HT1080 (cell line): ENCODE measurements around the gene ZDHHC19. TPM values are rescaled to one million over a fixed set of nuclear protein-coding genes. Genes with fewer than 3 reads are reported as not detected.
"Not testable (repeated sequence)": the region's sequence is repeated elsewhere in the genome, so short reads cannot be mapped to it uniquely, and the experiment has no call there.

Experiments used
- DNase-seq: peaks from one replicate; pipeline ENCODE4 v3.0.0-alpha.2; 2015; ENCODE audit warnings: low read depth
- polyA plus RNA-seq, 2 experiments: library from polyadenylated mRNA; depleted of rRNA; stranded (reverse); fragments of >200 nt; gene quantifications; 2 replicates each; pipeline ENCODE4 v1.2.3, GENCODE V29; 2015
- total RNA-seq: library from RNA; depleted of rRNA; stranded (reverse); fragments of >200 nt; shearing (Covaris generic); gene quantifications from 2 replicates; pipeline ENCODE4 v1.2.3, GENCODE V29; 2014; rRNA removed

ZDHHC19 gene
- total RNA-seq: not detected in 2 replicates
- not detected in 2 replicates for polyA plus RNA-seq (2015; cell fraction: cytosol; rRNA removed)
- not detected in 2 replicates for polyA plus RNA-seq (2015; cell fraction: nucleus; rRNA removed)

DNA sequence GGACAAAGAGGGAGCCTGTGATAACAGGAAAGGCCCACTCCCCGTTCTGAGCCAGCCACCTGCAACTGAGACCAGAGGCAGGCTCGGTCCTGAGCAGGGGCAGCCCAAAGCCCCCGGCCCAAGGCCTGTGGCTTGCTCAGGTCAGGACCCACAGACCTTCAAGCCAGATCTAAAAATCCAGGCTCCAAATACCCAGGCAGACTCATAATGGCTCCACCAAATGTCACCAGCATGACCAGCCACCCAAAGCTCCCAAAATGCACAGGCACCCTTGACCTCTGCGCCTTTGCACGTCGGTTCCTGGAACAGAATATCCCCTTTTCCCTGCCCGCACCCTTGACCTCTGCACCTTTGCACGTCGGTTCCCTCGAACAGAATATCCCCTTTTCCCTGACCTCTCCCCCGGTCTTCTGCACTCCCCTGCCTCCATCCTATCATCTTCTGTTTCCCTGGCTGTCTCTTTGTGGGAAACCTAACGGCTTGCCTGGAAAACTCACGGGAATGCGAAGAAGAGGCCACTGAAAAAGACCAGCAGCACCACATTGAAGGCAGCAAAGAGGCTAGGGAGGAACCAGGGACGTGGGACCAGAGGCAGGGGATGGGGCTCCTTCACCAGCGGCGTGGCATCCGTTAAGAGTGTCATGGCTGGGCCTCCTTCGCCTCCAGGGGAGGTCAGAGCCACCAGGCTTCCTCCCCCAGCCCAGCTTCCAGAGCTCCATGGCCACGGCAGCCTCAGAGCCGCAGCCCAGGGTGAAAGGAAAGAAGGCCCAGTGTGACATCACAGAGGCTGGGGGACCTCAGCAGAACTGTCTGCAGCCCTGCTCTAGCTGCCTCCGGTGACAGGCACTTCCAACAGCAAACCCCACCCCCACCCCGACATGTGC lies at the start of gene ZDHHC19:
Gene ZDHHC19, minus strand, starts transcription at position 728 of the 884 bp plus-strand sequence. Its CDS starts 85 bp downstream, at position 643.
- no peak for DNase-seq

GRCh38 chr3:196260784-196261183 lies 49.6 kb upstream of the ZDHHC19 start:
- no peak for DNase-seq

GRCh38 chr3:196255776-196256175 lies 44.6 kb upstream of the ZDHHC19 start:
- no peak for DNase-seq

- DNase-seq: no peak
Observed at GRCh38 chr3:196254376-196255283, 43.4 kb upstream of the ZDHHC19 start.

GRCh38 chr3:196251918-196252317 lies 40.7 kb upstream of the ZDHHC19 start:
- DNase-seq: no peak

DNA sequence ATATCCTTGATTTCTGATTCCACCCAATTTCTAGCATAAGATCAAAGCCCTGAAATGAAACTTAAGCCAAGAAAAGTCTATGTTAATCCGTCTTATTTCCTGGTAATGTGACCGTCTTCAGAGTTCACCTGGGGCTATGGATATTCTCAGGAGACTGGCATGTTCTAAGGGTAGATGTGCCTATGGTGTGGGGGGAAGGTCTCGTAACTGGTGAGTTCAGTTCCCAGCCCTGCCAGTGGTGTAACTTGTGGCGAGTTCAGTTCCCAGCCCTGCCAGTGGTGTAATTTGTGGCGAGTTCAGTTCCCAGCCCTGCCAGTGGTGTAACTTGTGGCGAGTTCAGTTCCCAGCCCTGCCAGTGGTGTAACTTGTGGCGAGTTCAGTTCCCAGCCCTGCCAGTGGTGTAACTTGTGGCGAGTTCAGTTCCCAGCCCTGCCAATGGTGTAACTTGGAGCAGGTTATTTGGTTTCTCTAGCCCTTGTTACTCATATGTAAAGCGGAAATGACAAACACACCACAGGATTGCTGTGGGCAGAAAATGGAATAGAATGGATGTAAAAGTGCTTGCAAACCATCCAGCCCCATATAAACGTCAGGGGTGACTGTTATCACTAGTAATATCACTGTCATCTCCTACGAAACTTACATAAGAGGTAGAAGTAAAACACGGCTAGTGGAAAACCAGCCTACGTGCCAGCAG lies 35.6 kb upstream of the ZDHHC19 start:
- peak; percentile 100 for DNase-seq

- not testable (repeated sequence) for DNase-seq
Observed at GRCh38 chr3:196244166-196244565, 33.0 kb upstream of the ZDHHC19 start.

GRCh38 chr3:196241704-196242103 lies 30.5 kb upstream of the ZDHHC19 start:
- no peak for DNase-seq

GRCh38 chr3:196240424-196240823 lies 29.2 kb upstream of the ZDHHC19 start:
- DNase-seq: no peak

DNA sequence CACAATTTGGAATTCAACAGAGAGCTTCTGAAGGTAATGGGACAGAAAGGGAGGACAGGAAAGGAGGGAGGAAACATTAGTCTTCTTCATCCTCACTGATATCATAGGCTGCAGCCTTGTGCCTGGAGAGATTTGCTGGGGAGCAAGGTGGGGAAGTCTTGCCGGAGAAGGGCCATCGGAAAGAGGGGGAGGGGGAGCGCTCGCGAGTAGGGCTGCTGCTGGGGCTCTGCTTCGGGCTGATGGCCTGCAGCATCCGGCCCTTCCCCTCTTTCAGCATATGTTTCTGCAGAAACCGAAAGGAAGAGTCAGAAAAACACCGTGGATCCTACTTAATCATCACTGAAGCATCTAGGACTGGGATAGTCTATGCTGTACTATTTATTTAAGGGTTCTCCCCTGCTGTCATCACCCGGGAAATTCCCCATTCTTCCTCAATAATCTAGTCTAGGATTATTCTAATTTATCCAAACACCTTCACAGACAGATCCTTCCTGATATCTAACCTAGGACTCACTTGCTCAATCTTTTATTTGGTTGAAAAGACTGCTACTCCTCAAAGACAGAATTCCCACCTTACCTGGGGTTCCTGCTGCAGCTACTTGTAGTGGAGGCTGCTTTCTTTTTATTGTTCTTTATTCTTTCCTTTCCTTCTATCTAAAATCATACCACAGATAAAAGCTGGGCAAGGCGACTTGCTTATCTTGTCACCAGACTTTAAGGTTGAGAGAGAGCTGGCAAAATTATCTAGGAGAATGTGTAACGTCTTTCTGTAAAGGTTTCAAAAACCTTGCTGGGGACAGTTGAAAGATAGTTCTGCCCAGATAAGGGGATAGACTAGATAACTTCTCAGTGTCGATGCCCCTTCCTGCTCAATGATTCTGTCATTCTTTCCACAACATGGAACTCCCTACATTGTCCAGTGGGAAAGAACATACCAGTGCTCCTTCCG lies 27.7 kb upstream of the ZDHHC19 start:
- DNase-seq: no peak

DNA sequence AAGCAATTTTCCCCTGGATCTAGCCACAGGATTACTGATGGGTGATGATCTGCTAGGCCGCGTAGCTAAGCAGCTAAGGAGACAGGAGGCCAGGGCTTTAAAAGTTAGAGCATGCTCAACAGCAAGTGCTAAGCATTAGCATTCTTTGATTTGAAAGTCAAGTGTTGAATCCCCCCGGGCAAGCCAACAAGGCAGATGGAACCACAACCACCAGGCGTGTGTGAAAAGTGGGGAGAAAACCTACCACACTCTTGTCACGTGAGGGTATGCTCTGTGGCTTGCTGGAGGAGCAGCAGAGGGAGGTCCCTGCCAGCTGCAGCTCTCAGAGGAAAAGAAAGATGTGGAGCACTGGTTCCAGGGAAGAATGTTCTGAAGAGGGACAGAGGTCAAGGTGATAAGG lies 26.0 kb upstream of the ZDHHC19 start:
- no peak for DNase-seq

DNA sequence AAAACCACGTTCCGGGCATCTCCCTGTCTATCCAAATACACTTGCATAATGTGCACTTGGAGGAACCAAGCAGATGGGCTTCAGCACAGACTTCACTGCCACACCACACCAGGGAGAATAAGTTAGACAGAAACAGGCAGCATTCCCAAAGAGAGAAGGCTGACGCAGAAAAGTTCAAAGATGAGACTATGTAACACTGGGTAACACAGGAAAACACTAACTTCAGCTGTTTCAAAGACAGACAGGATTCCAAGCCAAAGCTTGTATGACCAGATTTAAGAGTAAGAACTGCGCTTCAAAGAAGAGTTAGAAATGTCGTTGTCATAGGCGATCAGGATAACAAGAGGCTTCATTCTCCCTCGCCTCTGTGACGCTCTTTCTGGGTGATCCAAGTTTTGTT lies 25.0 kb upstream of the ZDHHC19 start:
- no peak for DNase-seq

- no peak for DNase-seq
Observed at GRCh38 chr3:196235452-196236122, 24.4 kb upstream of the ZDHHC19 start.

DNA sequence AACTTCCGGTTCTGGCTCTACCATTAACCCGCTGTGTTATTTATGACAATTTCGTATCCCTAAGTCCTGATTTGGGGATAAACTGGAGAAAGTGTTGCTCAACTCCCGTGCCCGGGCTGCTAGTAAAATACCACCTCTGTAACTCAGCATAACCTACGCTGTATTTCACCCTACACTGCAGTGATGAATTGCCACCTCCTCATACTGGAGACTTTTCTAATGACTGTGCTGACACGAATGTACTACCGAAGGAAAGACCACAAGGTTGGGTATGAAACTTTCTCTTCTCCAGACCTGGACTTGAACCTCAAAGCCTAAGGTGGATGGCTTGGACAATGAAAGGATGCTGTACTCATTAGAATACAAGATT lies 21.7 kb upstream of the ZDHHC19 start:
- no peak for DNase-seq

DNA sequence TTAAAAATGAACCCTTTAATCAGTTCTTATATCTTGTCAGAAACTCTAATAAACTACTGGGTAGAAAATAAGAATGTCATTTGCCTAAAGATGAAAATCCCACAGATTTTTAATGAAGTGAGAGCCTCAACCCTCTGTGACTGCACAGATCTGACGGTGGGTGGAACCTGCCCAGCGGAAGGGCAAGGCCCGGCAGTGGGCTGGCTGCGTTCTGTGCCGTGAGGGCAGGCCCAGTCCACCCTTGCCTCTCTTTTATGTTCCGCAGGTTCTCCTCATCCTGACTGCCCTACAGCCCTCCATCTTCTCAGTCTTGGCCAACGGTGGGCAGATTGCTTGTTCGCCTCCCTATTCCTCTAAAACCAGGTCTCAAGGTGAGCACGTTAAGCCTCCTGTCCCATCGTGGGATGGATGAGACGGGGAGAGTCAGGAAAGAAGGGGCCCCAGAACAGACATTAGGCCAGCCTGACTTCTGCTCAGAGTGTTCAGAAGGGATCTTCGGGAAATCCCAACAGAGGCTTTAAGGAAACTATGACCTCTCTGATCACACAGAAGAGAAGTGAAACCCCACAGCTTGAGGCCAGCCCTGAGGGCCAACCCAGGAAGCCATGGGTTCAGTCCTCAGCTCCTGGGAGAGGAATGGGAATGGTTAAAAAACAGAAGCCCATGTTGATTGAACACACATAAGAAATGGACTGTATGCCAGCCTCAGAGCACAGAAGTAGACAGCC lies 21.1 kb upstream of the ZDHHC19 start:
- DNase-seq: no peak

GRCh38 chr3:196227629-196228493 lies 16.7 kb upstream of the ZDHHC19 start:
- no peak for DNase-seq

- DNase-seq: no peak
Observed at GRCh38 chr3:196227121-196227561, 15.9 kb upstream of the ZDHHC19 start.
